HepG2 (cell line): ENCODE results near the gene RNASE9. TPM values are rescaled to one million over a fixed set of nuclear protein-coding genes. Genes with fewer than 3 reads are reported as not detected.

Experiments
- ATAC-seq: fragments of 200-7000 bp; cut with Tn5 transposase; 3 replicates; pipeline ENCODE4 v1.9.1; 2020; ENCODE audit warnings: mild to moderate bottlenecking, moderate library complexity
- BruUV-seq: library from RNA; stranded (reverse); fragments of 400-500 nt; replicated peaks from 2 replicates; lab custom pipeline; 2021; lab: Mats Ljungman, UMichigan
- CTCF ChIA-PET: fragments of 300-600 bp; formaldehyde crosslinking; extraction: SDS; loops from one replicate; lab custom pipeline; 2021; ENCODE audit warnings: low total read pairs, inconsistent platforms, low intra/inter-chr PET ratio; lab: Yijun Ruan, JAX
- POLR2A ChIA-PET: fragments of 350-600 bp; sonication (Branson Sonifier 250); formaldehyde crosslinking; loops from one replicate; lab custom pipeline; 2020; ENCODE audit warnings: antibody characterized with exemption, inconsistent platforms; lab: Yijun Ruan, JAX
- DNase-seq: peaks from one replicate; pipeline ENCODE4 v3.0.0-alpha.2; 2015; ENCODE audit warnings: low spot score
- FAIRE-seq: peaks from 3 replicates; lab custom pipeline; 2011; peaks lifted over from hg19 to GRCh38; lab: Jason Lieb, UNC
- H2AFZ ChIP-seq: one replicate; pipeline ENCODE4 v1.6.1; 2011; ENCODE audit warnings: low read length, inconsistent platforms
- H3K27ac ChIP-seq: fragments of 300-600 bp; 3 replicates; pipeline ENCODE4 v1.8.0; 2011; ENCODE audit warnings: mixed run types, mild to moderate bottlenecking, mixed read lengths, low read length, inconsistent platforms; ENCODE audit not compliant: insufficient read depth; ENCODE audit errors: extremely low read length
- H3K27me3 ChIP-seq, 2 experiments: fragments of 200-600 bp in 1 of 2; 2 replicates in 1 of 2; 3 replicates in 1 of 2; pipeline versions ENCODE4 v1.6.0 to v1.8.0; 2011; ENCODE audit warnings: low read length in 2 of 2, mild to moderate bottlenecking in 2 of 2, moderate library complexity in 2 of 2, inconsistent platforms in 1 of 2; ENCODE audit not compliant: insufficient read depth in 2 of 2, control insufficient read depth in 1 of 2
- H3K36me3 ChIP-seq, 2 experiments: fragments of 200-600 bp in 1 of 2; replicated peaks in 1 of 2; 2 replicates in 1 of 2; 3 replicates in 1 of 2; pipeline versions ENCODE4 v1.5.1 to v1.8.0; 2011; ENCODE audit warnings: low read length in 2 of 2, inconsistent platforms in 1 of 2; ENCODE audit not compliant: insufficient read depth in 2 of 2, control insufficient read depth in 1 of 2
- H3K4me1 ChIP-seq: 2 replicates; pipeline ENCODE4 v1.5.1; 2012; ENCODE audit warnings: low read length, inconsistent platforms; ENCODE audit not compliant: insufficient read depth
- H3K4me2 ChIP-seq: 2 replicates; pipeline ENCODE4 v1.6.0; 2011; ENCODE audit warnings: low read depth, low read length, inconsistent platforms
- H3K4me3 ChIP-seq, 3 experiments: fragments of 200-600 bp in 1 of 3; sonication (generic), shearing (Covaris generic) in 1 of 3; replicated peaks in 1 of 3; 2 replicates each; pipeline ENCODE4 v1.5.1; 2011 to 2016; ENCODE audit warnings: low read length in 3 of 3, inconsistent platforms in 2 of 3, low read depth in 2 of 3, mild to moderate bottlenecking in 2 of 3, control low read depth in 1 of 3, mixed read lengths in 1 of 3; ENCODE audit not compliant: insufficient read depth in 1 of 3
- H3K79me2 ChIP-seq: one replicate; pipeline ENCODE4 v1.6.1; 2011; ENCODE audit warnings: low read length, inconsistent platforms; ENCODE audit not compliant: insufficient read depth
- H3K9ac ChIP-seq: 2 replicates; pipeline ENCODE4 v1.6.0; 2011; ENCODE audit warnings: mild to moderate bottlenecking, low read depth, low read length, inconsistent platforms; ENCODE audit not compliant: insufficient read depth
- H3K9me3 ChIP-seq: 2 replicates; pipeline ENCODE4 v1.5.1; 2012; ENCODE audit warnings: mild to moderate bottlenecking, low read length
- H4K20me1 ChIP-seq: 2 replicates; pipeline ENCODE4 v1.6.0; 2011; ENCODE audit warnings: inconsistent platforms, mild to moderate bottlenecking, low read length, moderate library complexity; ENCODE audit not compliant: insufficient read depth
- CEBPB ChIP-seq: IDR thresholded peaks from 2 replicates; pipeline ENCODE4 v1.6.1; 2011; ENCODE audit warnings: low read depth, low read length, improper control_type of control experiment, borderline replicate concordance
- PRMT3 ChIP-seq: sonication (generic); formaldehyde crosslinking; IDR thresholded peaks from 2 replicates; pipeline ENCODE4 v1.8.1; 2022; ENCODE audit warnings: low read depth, mild to moderate bottlenecking, moderate library complexity, missing genetic modification reagents, borderline replicate concordance
- TSC22D2 ChIP-seq: sonication (generic); formaldehyde crosslinking; IDR thresholded peaks from 2 replicates; pipeline ENCODE4 v1.5.1; 2020; ENCODE audit warnings: missing genetic modification reagents, mild to moderate bottlenecking, borderline replicate concordance
- WGBS: methylation state at CpG from one replicate; pipeline ENCODE4 v1.1.6; 2017; ENCODE audit warnings: low lambda C conversion rate; 5-methylcytosine and 5-hydroxymethylcytosine counted together
- in situ Hi-C: cut with HindIII; loops from 2 replicates; pipeline ENCODE4 v1.10.0; 2017; ENCODE audit warnings: low pct_unique_long_range_greater_than_20kb; ENCODE audit not compliant: extremely low pct_ligation_motif_present
- intact Hi-C: fragments of 100-400 bp; cut with micrococcal nuclease; formaldehyde crosslinking; loops from one replicate; pipeline ENCODE4 v1.10.0; 2022; ENCODE audit not compliant: unreplicated experiment
- polyA plus RNA-seq, 8 experiments: library from polyadenylated mRNA; depleted of rRNA in 3 of 8; stranded (reverse) in 7 of 8; unstranded in 1 of 8; fragments of >200 nt; fragmentation: Illumina TruSeq in 4 of 8; extraction: Trizol in 4 of 8; gene quantifications; 2 replicates each; pipeline versions ENCODE4 v1.2.1 to v1.2.3, GENCODE V29; 2011 to 2016; ENCODE audit warnings: low read depth in 4 of 8, missing spikeins in 1 of 8, mixed read lengths in 1 of 8; ENCODE audit not compliant: insufficient read depth in 1 of 8
- total RNA-seq, 5 experiments: library from RNA; depleted of rRNA; stranded (reverse); fragments of >200 nt; fragmentation: Illumina TruSeq; extraction: Trizol; gene quantifications; 2 replicates each; pipeline ENCODE4 v1.2.3, GENCODE V29; 2016; ENCODE audit warnings: low read depth in 1 of 5
- TF ChIP-seq, protein P1 (sequence below): sonication (generic); formaldehyde crosslinking; IDR thresholded peaks from 2 replicates; pipeline ENCODE4 v1.8.0; 2022; ENCODE audit warnings: mild to moderate bottlenecking, missing genetic modification reagents

RNASE9 gene
- total and polyA plus RNA-seq, 2 of the 13 experiments (the other 11 are each of a cell fraction or from before 2014, with no cell fraction given) = not detected

DNA sequence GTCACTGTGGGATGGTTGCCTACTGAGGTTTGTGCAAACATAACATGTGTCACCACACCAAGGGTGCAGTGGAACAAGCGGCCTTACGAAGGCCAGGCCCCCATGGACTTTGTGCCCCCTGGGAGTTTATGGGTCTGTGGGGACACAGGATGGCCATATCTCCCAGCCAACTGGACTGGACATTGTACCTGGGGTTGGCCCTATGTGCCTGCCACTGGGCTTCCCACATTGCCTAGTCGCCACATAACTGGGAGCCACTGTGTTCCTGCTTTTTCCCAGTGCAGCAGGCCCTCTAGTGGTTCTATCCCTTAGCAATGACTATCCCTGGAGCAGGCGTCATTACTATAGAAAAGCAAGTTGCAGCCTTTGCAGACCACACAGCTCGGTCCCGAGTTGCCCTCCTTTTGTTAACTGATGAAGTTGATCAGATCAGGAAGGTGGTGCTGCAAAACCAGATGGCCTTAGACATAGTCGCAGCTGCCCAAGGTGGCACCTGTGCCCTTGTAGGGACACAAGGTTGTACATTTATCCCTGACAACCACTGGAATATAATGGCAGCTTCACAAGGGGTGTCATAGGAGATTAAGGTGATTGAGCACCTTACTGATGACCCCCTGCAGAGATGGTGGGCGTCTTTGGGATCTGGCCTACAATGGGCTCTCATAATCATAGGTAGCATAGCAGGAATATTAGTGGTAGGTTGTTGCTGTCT is 45.5 kb upstream of the RNASE9 start (continued):
- TF ChIP-seq, protein P1, sequence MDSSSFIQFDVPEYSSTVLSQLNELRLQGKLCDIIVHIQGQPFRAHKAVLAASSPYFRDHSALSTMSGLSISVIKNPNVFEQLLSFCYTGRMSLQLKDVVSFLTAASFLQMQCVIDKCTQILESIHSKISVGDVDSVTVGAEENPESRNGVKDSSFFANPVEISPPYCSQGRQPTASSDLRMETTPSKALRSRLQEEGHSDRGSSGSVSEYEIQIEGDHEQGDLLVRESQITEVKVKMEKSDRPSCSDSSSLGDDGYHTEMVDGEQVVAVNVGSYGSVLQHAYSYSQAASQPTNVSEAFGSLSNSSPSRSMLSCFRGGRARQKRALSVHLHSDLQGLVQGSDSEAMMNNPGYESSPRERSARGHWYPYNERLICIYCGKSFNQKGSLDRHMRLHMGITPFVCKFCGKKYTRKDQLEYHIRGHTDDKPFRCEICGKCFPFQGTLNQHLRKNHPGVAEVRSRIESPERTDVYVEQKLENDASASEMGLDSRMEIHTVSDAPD = 0 out of 2 replicates have a peak, but pooled peaks have one; percentile 52
- TF ChIP-seq PRMT3 (CRISPR knock-in tag) = no peak

DNA sequence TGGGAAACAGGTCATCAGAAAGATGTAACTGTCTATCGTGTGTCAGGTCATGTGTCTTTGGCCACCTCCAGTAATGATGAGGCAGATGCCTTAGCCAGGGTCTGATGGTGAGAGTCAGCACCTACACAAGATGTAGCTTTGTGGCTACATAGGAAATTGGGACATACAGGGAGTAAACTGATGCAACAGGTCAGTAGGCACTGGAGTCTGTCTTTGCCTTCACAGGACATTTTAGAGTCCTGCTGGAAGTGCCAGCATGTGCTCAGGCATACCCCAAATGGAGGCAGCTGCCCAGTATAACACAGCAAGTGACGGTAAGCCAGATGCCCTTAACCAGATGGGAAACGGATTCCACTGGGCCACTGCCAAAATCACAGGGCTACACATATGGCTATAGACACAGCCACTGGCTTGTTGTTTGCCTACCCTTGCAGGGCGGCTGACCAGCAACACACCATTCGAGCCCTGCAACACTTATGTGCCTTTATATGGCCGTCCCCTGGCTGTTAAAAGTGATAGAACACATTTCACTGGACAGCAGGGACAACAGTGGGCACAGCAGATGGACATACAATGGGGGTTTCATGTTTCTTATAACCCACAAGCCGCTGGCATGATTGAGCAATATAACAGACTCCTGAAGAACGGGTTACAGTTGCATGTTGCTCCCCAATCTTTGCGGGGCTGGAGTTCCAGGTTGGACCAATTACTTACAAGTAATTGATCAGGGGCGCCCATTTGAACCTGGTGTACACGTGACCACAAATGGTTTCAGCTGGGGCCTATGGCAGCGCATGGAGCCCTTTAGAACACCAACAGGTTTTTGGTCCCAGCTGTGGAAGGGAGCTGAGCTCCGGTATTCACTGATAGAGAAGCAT is 43.2 kb upstream of the RNASE9 start:
- peaks cover 39% of the 10 kb centered on the region for H3K4me1 ChIP-seq
- H3K9me3 ChIP-seq = no peaks in the 10 kb centered on the region
- POLR2A ChIA-PET = no interaction called here
- no peaks in the 10 kb centered on the region for H4K20me1 ChIP-seq
- BruUV-seq = no TSS peak
- no peak overlapping the region for H3K9ac ChIP-seq
- no peak overlapping the region for H3K4me3 ChIP-seq
- H3K27ac ChIP-seq = no peak overlapping the region
- FAIRE-seq = no peak
- H3K4me2 ChIP-seq = no peak overlapping the region
- H3K36me3 ChIP-seq = no peaks in the 10 kb centered on the region
- no peak for DNase-seq
- CTCF ChIA-PET = no interaction called here
- intact Hi-C loops = no loop called here
- H3K79me2 ChIP-seq = no peaks in the 10 kb centered on the region
- TF ChIP-seq TSC22D2 (CRISPR knock-in tag) (no peak), CEBPB (peak; percentile 37; the same call in 1 of the 2 replicates)
- 64% methylated on average over 11 of the region's 13 CpGs for WGBS
- ATAC-seq = no peak
- H3K27me3 ChIP-seq = peaks cover 0 to under 1% of the 10 kb centered on the region in 2 experiments; a peak in 2 of 5 replicates
- H2AFZ ChIP-seq = no peak overlapping the region
- in situ Hi-C loops = loop anchor here (25.0 kb wide), 1 partner anchor 142 kb away; the partner anchor contains the start of genes APEX1, OSGEP, PIP4P1 and PNP
